Inflammatory macrophage treated with lipopolysaccharide for 4 hours (primary cell): ENCODE data around the gene NDUFS8.
"Not testable (repeated sequence)": the region's sequence is repeated elsewhere in the genome, so short reads cannot be mapped to it uniquely, and the experiment has no call there.

Source experiments
- DNase-seq: peaks from one replicate; pipeline ENCODE4 v3.0.0-alpha.2; 2020

Gene NDUFS8

GRCh38 chr11:68030318-68031143, at the start of gene NDUFS8:
TSS of gene NDUFS8 (plus strand) at chr11:68030681. CDS start at chr11:68032152, 1,471 bp downstream.
- DNase-seq: peak; percentile 99

GRCh38 chr11:67981226-67981625, 49.3 kb upstream of the NDUFS8 start:
- not testable (repeated sequence) for DNase-seq

DNA sequence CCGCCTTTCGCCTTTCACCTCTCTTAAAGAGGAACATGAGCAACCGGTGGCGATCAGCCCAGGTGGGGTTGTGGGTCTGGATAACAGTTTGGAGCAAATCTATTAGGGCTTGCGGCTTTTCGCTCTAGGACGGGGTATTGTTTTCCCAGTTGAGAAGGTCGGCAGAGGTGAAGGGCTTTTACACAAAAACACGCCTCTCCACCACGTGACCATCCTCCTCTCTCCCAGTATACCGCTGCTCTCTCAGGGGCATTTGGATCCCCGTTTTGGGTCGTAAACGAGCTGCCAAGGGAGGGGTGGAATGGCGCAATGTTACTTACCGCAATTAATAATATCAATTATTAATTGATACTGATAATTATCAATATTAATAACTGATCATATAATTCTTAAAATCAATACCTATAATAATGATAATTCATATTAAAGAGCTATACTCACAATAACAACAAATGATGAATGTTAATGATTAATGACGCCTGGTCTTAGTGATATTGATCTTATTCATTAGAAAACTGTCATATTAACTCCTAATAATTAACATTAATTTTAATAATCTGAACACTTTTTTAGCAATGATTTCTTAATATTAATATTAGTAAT, 48.1 kb upstream of the NDUFS8 start:
- not testable (repeated sequence) for DNase-seq

- DNase-seq: no peak
Observed at GRCh38 chr11:67983951-67984350, 46.5 kb upstream of the NDUFS8 start.

DNA sequence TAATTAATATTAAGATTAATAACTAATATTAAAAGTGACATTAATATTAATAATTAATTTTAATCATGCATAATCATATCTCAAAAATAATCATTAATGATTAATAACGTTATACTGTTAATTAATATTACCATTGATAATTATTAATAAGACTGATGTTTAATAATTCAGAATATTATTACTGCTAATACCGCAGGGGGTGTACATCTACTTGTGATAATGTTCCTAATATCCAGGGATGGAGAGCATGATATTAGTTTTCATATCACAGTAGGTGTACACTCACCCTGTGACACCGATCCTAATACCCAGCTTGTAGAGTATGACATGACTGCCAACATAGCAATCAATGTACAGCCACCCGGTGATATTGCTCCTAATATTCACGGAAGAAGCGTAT, 45.2 kb upstream of the NDUFS8 start:
- DNase-seq: not testable (repeated sequence)

DNA sequence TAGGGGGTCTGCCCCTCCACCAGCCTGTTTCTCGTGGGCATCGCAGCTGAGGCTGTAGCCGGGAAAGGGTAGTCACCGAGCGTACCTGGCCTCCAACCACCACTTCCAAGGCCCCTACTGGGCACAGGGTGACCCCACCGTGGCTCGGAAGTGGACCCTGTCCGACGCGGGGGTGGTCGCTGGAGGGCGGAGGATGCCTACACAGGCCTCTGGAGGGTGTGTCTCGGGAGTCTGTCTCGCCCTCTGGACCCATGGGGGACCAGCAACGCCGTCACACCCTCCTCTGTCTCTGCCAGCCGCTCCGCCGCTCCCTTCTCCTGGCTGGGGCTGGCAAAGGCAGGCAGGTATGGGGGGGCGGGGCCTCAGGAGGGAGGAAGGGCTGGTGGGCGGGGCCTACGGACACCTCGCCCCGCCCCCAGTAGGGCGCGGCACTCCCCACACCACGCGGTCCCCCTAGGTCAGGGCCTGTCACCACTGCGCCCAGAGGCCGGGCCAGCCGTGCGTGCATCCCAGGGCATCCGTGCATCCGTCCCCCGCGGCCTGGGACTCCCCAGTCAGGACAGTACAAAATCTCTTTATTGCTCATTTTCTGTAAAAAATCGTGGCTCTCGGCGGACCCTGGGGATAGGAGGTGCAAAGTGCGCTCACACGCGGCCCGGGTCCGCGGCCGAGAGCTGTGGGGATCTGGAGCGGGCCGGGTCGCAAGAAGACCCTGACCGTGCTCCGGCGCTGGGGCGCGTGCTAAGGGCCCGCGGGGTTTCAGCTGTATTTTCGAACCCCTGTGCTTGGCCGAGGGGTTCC, 39.7 kb upstream of the NDUFS8 start:
- DNase-seq: peak; percentile 56

DNA sequence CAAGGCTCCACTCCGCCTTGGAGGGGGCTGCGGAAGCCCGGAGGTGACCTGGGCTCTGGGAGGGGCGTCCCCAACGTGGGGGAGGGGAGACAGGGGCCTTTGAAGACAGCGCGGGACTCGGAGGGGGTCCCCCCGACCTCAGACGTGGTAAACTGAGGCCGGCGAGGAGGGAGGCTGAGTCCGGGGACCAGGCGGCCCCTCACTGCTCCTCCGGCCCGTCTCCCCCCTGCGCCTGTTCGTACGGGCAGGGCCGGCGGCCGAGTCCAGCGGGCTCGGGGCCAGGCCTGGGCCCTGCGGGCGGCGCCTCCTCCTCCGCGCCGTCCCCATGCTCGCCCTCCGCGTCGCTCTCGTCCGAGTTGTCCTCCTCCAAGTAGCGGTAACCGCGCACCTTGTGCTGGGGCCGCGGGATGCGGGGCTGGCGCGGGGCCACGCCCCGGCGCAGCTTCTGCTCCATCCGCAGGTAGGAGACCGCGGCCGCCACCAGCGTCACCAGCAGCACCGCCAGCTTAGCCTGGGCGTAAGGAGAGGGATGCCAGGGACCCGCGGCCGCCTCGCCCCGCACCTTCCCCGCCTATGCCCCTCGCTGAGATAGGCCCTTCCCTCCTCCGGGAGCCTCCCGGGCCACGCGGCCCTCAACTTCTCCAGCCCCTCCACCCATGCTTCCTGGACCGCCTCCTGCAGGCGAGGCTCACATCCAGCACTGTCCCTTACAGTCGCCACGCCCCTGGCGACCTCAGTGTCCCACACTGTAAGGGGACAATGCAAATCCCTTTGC, 38.9 kb upstream of the NDUFS8 start:
- not testable (repeated sequence) for DNase-seq

DNA sequence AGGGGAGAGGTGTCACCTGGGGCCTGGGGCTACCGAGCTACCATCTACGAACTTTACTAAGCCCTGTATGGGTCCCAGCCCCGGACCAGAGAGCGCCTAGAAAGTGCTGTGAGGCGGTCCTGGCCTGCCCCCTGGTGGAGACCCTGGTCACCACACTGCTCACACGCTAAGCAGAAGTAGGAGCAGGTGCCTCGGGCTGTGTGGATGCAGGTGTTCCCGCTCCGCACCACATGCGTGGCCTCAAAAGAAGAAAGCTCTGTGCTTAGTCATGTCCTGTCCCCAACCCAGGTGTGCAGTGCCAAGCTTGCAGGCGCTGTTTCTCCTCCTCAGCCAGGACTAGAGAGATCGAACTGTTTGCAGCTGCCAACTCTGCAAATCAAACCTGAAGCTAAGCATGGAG, 36.7 kb upstream of the NDUFS8 start:
- not testable (repeated sequence) for DNase-seq

- not testable (repeated sequence) for DNase-seq
Observed at GRCh38 chr11:67994387-67994786, 36.1 kb upstream of the NDUFS8 start.

- DNase-seq: not testable (repeated sequence)
Observed at GRCh38 chr11:67995129-67995528, 35.4 kb upstream of the NDUFS8 start.

DNA sequence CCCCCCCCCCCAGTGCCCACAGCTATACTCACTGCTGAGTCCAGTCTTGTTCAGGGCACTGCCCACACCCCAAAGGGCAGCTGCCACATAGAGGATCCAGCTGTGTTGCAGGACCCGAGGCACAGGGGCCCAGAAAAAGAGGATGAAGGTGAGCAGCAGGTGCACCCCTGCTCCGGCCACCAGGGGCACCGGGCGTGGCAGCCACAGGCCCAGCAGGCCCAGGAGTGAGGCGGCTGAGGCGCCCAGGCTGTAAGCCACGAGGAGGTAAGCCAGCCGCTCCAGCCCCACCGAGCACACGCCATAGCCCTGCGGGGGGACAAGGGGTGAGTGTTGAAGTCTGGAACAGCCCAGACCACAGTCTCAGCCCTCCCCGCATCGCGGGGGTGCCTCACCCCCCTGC, 34.9 kb upstream of the NDUFS8 start:
- not testable (repeated sequence) for DNase-seq

GRCh38 chr11:67996051-67996450, 34.4 kb upstream of the NDUFS8 start:
- no peak for DNase-seq

- peak; percentile 91 for DNase-seq
Observed at GRCh38 chr11:67996622-67997474, 33.6 kb upstream of the NDUFS8 start.

DNA sequence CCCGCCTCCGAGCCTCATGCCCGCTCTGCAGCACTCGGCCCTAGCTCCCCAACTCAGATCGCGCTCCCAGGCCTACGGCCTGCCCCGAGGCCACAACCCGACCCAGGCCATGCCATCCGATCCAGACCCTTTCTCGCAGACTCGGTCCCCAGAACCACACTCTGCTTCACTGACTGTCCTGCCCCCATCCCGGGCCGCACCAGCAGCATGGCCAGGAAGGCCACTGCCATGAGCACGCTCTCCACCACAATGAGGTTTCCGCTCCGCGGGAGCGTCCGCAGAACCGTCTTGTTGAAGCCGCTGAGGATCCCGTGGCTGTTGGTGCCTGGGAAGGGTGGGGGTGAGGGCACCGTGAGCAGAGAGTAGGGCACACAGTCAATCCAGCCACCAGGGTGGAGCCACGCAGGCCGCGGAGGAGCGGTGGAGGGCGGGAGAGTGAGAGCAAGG, 33.0 kb upstream of the NDUFS8 start:
- DNase-seq: no peak

GRCh38 chr11:67998150-67999045, 32.1 kb upstream of the NDUFS8 start:
- no peak for DNase-seq

DNA sequence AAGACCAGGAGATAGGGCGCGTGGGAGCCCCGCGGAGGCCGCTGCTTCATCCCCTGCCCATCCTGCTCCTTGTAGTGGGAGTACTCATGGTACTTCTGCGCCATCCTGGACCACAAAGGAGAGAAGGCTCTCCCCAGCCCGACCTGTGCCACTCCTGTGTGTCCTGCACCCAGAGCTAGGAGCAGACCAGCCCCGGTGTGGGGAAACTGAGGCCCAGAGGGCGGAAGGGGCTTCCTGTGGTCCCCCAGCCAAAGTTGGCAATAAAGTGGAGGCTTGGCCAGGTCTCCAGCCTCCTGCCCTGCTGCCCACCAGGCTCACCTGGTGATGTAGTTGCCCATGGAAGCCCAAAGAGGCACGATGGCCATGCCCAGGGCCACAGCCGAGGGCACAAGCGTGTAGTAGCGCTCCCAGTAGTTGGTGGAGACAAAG, 31.3 kb upstream of the NDUFS8 start:
- DNase-seq: no peak

DNA sequence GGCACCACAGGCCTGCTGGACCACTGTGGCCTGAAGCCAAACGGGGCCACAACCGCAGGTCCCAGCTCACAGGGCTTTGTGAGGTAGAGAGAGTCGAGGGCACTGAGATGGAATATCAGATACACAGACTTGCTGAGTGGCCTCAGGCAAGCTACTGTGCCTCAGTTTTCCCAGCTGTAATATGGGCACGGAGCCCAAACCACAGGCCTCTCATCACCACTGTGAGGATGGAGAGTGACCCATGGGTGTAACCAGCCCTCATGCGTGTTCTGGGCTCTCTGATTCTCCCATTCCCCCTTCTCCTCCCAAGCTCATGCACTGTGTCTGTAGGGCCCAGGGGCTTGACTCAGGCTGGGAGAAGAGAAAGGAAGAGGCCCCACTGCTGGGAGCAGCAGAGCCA, 30.8 kb upstream of the NDUFS8 start:
- no peak for DNase-seq

- DNase-seq: peak; percentile 75
Observed at GRCh38 chr11:68002575-68002937, 27.9 kb upstream of the NDUFS8 start.

GRCh38 chr11:68002938-68003845, 27.3 kb upstream of the NDUFS8 start:
- peak; percentile 51 for DNase-seq
